ENCODE data around the gene HAUS1.
"Not testable (repeated sequence)": the region's sequence is repeated elsewhere in the genome, so short reads cannot be mapped to it uniquely, and the experiment has no call there.

The HAUS1 gene

DNA sequence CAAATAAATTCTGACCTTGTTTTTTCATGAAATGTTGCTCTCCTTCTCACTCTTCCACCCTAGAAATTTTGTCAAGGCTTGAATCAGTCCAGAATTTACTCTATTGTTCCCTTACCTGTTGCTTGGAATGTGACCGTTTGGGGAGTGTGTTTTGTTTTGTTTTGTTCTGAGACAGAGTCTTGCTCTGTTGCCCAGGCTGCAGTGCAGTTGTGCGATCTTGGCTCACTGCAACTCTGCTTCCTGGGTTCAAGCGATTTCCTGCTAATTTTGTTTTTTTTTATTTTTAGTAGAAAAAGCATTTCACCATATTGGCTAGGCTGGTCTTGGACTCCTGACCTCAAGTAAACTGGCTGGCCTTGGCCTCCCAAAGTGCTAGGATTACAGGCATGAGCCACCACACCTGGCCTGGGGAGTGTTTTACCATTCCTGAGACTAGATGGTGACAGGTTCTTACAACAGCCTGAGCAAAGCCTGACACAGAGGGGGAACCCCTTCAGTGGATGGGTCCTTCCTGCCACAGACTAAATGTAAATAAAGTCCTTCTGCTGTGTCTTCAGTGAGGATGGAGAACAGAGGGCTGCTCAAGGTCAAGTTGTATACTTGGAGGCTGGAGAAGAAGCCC is 52.0 kb downstream of the HAUS1 start:
- peaks cover 35% of the 10 kb centered on the region for H3K4me1 Mint-ChIP-seq
- no peak overlapping the region for H3K27ac Mint-ChIP-seq
- TF ChIP-seq CTCF (IDR thresholded peaks at IDR 0.05; ENCODE audit: unreplicated experiment in 3 of 3): no peak
- no peaks in the 10 kb centered on the region for H3K9me3 Mint-ChIP-seq
- peaks cover 5% of the 10 kb centered on the region for H3K36me3 Mint-ChIP-seq (ENCODE audit: low read depth)
- H3K4me3 Mint-ChIP-seq: no peak overlapping the region
- H3K27me3 Mint-ChIP-seq (ENCODE audit: low read depth): no peaks in the 10 kb centered on the region

DNA sequence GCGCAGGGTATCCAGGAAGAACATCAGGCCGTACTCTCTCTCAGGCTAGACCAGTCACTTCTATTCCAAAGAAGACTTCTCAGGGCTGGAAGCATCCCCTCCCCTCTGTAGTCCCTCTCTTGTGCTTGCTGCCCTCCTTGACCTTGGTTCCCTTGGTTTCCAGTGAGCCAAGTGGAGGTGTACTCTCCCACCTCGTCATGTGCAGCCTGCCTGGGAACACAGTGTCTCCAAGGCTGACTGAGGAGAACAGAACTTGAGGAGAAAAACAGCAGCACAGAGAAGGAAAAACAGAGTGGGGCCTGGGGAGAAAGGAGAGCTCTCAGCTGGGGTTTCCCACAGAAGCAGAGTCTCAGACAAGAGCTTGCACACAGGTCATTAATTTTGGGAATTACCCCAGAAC is 52.7 kb downstream of the HAUS1 start:
- H3K4me3 Mint-ChIP-seq: no peak overlapping the region
- H3K36me3 Mint-ChIP-seq (ENCODE audit: low read depth): peaks cover 5% of the 10 kb centered on the region
- no peak for TF ChIP-seq CTCF (IDR thresholded peaks at IDR 0.05; ENCODE audit: unreplicated experiment in 3 of 3)
- H3K27me3 Mint-ChIP-seq (ENCODE audit: low read depth): no peaks in the 10 kb centered on the region
- no peak overlapping the region for H3K27ac Mint-ChIP-seq
- peaks cover 32% of the 10 kb centered on the region for H3K4me1 Mint-ChIP-seq
- no peaks in the 10 kb centered on the region for H3K9me3 Mint-ChIP-seq

GRCh38 chr18:46158499-46158898 is 54.3 kb downstream of the HAUS1 start:
- peaks cover 9% of the 10 kb centered on the region for H3K36me3 Mint-ChIP-seq (ENCODE audit: low read depth)
- no peaks in the 10 kb centered on the region for H3K27me3 Mint-ChIP-seq (ENCODE audit: low read depth)
- H3K9me3 Mint-ChIP-seq: no peaks in the 10 kb centered on the region
- no peak overlapping the region for H3K4me3 Mint-ChIP-seq
- no peak overlapping the region for H3K27ac Mint-ChIP-seq
- no peak for TF ChIP-seq CTCF (IDR thresholded peaks at IDR 0.05; ENCODE audit: unreplicated experiment in 3 of 3)
- H3K4me1 Mint-ChIP-seq: peaks cover 16% of the 10 kb centered on the region

- Mint-ChIP-seq H3K4me1 (peaks cover 7% of the 10 kb centered on the region), H3K9me3 (no peaks in the 10 kb centered on the region), H3K27ac (no peak overlapping the region), H3K4me3 (no peak overlapping the region), H3K36me3 (ENCODE audit: low read depth) (peaks cover 9% of the 10 kb centered on the region), H3K27me3 (ENCODE audit: low read depth) (no peaks in the 10 kb centered on the region)
- TF ChIP-seq CTCF (IDR thresholded peaks at IDR 0.05; ENCODE audit: unreplicated experiment in 3 of 3): no peak
Observed at GRCh38 chr18:46160050-46160798, 56.0 kb downstream of the HAUS1 start.

- H3K36me3 Mint-ChIP-seq (ENCODE audit: low read depth); H3K27ac Mint-ChIP-seq; H3K27me3 Mint-ChIP-seq (ENCODE audit: low read depth); H3K4me3 Mint-ChIP-seq; H3K4me1 Mint-ChIP-seq; H3K9me3 Mint-ChIP-seq: not testable (repeated sequence)
Observed at GRCh38 chr18:46160840-46161239, 56.7 kb downstream of the HAUS1 start.

- no peaks in the 10 kb centered on the region for H3K9me3 Mint-ChIP-seq
- peaks cover 9% of the 10 kb centered on the region for H3K36me3 Mint-ChIP-seq (ENCODE audit: low read depth)
- TF ChIP-seq CTCF (IDR thresholded peaks at IDR 0.05; ENCODE audit: unreplicated experiment in 3 of 3): no peak
- H3K27me3 Mint-ChIP-seq (ENCODE audit: low read depth): no peaks in the 10 kb centered on the region
- no peak overlapping the region for H3K4me3 Mint-ChIP-seq
- no peaks in the 10 kb centered on the region for H3K4me1 Mint-ChIP-seq
- no peak overlapping the region for H3K27ac Mint-ChIP-seq
Observed at GRCh38 chr18:46161703-46162396, 57.7 kb downstream of the HAUS1 start.

Data from nephron (organoid).